ENCODE results near the gene COMMD4.
"Not testable (repeated sequence)": the region's sequence is repeated elsewhere in the genome, so short reads cannot be mapped to it uniquely, and the experiment has no call there.

The COMMD4 gene

GRCh38 chr15:75333654-75334419, 2.0 kb upstream of the COMMD4 start:
- DNase-seq: not testable (repeated sequence)

DNA sequence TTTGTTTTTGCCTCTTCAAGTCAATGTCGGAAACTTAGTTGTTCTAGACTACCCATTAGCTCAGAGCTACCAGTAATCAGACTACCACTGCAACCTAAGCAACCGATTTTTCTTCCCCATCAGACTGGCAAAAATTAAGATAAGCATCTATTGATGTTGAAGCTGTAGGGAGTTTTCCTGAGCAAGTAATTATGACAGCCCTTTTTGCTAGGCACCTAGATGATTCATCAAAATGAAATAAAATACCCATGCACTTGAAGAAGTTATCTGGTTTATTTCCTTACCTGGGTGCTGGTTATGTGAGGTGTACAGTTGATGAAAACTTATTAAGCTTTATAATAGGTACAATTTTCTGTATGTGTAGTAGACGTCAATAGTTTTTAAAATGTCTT, 554 bp upstream of the COMMD4 start:
- DNase-seq: no peak

DNA sequence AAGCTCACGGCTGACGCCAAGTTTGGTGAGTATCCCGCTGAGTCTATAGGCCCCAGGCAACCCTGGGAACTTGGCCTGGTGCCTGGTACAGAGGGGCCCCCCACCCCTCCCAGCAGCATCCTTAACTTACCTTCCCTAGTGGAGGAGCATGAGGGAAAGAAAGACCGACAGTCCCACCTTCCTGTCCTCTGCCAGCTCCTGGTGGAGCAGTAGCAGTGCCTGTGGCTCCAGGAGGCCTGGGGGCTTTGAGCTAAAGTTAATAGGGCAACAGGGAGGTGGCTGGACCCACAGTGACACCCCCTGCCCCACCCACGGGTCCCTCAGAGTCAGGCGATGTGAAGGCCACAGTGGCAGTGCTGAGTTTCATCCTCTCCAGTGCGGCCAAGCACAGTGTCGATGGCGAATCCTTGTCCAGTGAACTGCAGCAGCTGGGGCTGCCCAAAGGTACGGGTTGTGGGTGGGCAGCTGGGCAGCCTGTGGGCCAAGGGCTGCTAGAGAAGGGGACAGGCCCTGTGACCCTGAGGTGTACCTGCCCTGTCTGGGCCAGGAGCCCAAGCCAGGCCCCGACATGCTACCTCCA, 2.9 kb downstream of the COMMD4 start:
- DNase-seq: no peak

DNA sequence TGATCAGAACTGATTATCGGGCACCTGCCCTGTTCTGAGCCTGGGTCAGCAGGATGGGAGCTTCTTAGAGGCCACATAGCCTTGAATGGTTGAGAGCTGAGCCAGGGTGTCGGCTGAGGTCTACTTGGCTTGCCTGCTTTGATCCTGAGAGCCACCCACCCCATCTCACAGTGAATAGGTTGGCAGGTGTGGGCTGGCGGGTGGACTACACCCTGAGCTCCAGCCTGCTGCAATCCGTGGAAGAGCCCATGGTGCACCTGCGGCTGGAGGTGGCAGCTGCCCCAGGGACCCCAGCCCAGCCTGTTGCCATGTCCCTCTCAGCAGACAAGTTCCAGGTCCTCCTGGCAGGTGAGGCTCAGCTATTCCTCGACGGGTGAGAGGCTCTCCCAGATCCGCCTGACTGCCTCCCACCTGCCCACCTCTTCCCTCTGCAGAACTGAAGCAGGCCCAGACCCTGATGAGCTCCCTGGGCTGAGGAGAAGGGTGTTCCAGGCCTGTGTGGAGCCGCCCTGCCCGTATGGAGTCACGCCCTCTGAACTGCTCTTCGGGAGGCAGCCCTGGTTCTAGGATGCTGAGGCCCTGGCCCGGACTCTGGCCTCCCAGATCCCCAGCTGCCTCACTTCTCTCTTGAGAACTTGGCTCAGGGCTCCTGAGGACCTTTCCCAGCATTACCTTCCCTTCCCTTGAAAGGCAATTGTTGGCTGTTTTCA, 3.8 kb downstream of the COMMD4 start:
- no peak for DNase-seq

- DNase-seq: no peak
These were observed 6.4 kb downstream of the COMMD4 start for GRCh38 chr15:75342221-75342620.

- not testable (repeated sequence) for DNase-seq
These were observed 8.1 kb downstream of the COMMD4 start for GRCh38 chr15:75343953-75344352.

DNA sequence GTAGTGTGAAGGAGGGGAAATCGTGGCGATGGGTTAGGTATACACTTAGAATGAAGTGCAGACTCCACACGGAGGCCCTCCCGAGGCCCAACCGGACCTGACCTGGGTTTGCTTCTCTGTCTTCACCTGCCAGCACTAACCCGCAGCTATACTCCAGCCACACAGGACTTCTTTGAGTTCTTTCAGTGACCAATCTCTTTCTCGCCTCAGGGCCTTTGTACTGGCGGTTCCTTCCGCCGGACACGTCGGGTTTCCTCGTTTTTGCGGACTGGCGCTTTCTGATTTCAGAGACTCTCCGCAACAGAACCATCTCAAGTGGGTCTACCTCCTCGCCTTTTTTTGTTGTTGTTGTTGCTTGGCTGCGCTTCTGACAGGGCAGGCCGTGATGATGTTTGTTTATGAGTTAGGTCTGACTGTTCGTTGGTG, 10.9 kb downstream of the COMMD4 start, which contains the start of gene NEIL1:
Gene NEIL1 (plus strand): TSS at position 244 of the 426 bp plus-strand sequence. CDS start 1,867 bp downstream, outside the sequence.
- DNase-seq: no peak

- DNase-seq: no peak
These were observed 11.6 kb downstream of the COMMD4 start for GRCh38 chr15:75347222-75348033.

GRCh38 chr15:75348034-75348561, 12.2 kb downstream of the COMMD4 start:
- DNase-seq: no peak

- no peak for DNase-seq
These were observed 12.9 kb downstream of the COMMD4 start for GRCh38 chr15:75348562-75349350.

- DNase-seq: not testable (repeated sequence)
These were observed 13.4 kb downstream of the COMMD4 start for GRCh38 chr15:75349351-75349669.

DNA sequence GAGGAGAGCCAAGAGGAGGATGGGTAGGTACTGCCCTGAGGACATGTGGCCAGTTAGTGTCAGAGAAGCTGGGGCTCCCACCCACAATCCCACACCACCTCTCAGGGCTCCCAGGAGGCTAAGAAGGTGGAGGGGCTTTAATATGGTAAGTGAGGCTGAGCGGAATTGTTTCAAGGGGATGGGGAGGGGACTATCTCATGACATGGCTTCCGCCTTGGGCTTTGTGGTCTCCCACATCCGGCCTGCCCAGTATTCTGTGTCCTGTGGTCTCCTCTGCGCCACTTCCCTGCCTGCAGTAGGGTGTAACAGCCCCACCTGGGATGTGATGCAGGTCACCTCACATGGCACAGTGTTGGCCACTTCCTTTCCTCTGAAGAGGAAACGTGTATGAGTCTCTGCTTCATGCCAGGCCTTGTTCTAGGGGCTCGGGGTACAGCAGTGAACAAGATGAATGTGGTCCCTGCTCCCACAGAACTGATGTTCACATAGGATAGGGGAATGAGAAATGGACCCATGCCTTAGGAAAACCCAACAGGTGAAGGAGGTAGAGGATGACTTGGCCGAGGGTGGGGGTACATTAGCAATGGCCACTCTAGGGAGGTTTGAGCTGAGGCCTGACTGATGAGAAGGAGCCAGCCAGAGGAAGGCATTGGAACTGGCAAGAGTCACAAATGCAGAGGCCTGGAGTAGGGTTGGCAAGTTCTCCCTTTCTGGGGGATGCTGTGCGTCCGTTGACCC, 14.2 kb downstream of the COMMD4 start:
- peak; percentile 64 for DNase-seq

GRCh38 chr15:75350601-75351361, 14.9 kb downstream of the COMMD4 start:
- no peak for DNase-seq

GRCh38 chr15:75352186-75353080, 16.6 kb downstream of the COMMD4 start:
- no peak for DNase-seq

DNA sequence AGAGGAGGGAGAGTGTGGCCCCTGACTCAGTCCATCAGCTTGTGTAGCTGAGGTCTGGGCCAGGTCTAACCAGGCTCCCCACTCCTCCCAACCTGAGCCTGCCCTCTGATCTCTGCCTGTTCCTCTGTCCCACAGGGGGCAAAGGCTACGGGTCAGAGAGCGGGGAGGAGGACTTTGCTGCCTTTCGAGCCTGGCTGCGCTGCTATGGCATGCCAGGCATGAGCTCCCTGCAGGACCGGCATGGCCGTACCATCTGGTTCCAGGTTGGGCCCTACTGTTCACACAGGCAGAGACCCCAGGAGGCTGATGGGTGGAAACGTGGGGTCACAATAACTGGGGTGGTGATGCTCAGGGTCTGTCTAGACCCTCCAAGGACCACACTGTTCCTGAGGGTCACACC, 17.7 kb downstream of the COMMD4 start:
- DNase-seq: no peak

DNA sequence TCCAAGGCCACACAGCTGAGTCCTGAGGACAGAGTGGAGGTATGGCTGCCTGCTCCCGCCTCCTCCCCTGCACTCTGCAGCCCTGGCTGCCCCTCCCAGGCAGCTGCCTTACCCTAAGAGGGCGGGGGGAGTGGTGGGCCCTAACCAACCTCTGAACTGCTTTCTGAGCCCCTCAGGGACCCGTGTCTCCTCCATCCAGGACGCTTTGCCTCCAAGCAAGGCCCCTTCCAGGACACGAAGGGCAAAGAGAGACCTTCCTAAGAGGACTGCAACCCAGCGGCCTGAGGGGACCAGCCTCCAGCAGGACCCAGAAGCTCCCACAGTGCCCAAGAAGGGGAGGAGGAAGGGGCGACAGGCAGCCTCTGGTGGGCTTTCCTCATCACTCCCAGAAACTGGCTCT, 18.6 kb downstream of the COMMD4 start:
- DNase-seq: no peak

GRCh38 chr15:75355369-75355768, 19.5 kb downstream of the COMMD4 start:
- no peak for DNase-seq

DNA sequence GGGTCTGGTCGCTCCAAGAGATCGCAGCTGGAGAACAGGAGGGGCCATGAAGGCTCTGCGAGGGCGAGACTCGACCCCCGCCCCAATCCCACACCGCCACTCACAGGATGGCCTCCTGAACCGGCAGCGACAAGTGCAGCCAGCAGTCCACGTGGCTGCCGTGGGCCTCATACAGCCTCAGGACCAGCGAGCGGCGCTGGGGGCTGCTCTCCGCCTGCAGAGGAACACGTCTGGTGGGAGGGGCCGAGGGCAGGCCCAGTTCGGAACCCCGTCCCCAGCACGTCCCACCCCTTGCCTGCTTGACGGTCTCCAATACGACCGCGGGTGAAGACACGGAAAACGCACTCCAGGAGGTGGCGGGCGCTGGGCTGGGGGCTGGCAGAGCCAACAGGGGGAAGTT, 20.1 kb downstream of the COMMD4 start:
- DNase-seq: no peak

DNA sequence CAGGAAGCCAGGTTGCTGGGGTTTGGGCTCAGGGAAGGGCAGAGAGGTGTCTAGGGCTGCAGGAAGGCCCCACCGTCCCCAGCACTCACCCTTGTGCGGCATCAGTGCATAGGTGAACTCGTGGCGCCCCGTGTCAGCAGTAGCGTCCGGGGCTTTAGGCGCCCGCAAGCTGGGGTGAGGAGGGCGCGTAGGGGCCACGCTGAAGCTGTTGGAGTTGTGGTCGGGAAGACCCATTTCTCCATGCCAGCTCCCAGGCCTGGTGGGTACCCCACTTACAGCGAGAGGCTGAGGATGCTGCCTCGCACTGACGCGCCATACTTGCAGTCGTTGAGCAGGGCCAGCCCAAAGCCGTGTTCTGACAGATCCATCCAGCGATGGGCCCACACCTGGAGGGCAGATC, 20.7 kb downstream of the COMMD4 start:
- DNase-seq: no peak
